Thymus (tissue), 11 donors: ENCODE data around the gene C14orf93. TPM values are rescaled to one million over a fixed set of nuclear protein-coding genes. Genes with fewer than 3 reads are reported as not detected.

Experiments
- DNase-seq, 9 donors: peaks; one replicate each; pipeline ENCODE4 v3.0.0-alpha.2; 2013; ENCODE audit warnings: low spot score in 9 of 9, low read depth in 6 of 9, missing footprints in 1 of 9
- H3K27ac ChIP-seq, 2 donors: one replicate each; pipeline ENCODE4 v1.5.1; 2013; ENCODE audit warnings: control low read depth in 1 of 2, low read depth in 1 of 2, low read length in 1 of 2, mild to moderate bottlenecking in 1 of 2, moderate library complexity in 1 of 2
- H3K27me3 ChIP-seq, 2 donors: one replicate each; pipeline ENCODE4 v1.5.1; 2013; ENCODE audit warnings: low read length in 1 of 2; ENCODE audit not compliant: control insufficient read depth in 2 of 2, insufficient read depth in 1 of 2
- H3K36me3 ChIP-seq, 2 donors: one replicate each; pipeline ENCODE4 v1.5.1; 2013; ENCODE audit warnings: low read length in 1 of 2, mild to moderate bottlenecking in 1 of 2, moderate library complexity in 1 of 2; ENCODE audit not compliant: control insufficient read depth in 2 of 2, insufficient read depth in 2 of 2
- H3K4me1 ChIP-seq, 2 donors: one replicate each; pipeline ENCODE4 v1.5.1; 2013; ENCODE audit warnings: low read length in 2 of 2; ENCODE audit not compliant: control insufficient read depth in 2 of 2, insufficient read depth in 2 of 2
- H3K4me3 ChIP-seq, 2 donors: one replicate each; pipeline ENCODE4 v1.5.1; 2013; ENCODE audit warnings: low read length in 2 of 2, control low read depth in 1 of 2, mild to moderate bottlenecking in 1 of 2
- H3K9me3 ChIP-seq, 2 donors: one replicate each; pipeline ENCODE4 v1.5.1; 2013; ENCODE audit warnings: low read length in 1 of 2, mild to moderate bottlenecking in 1 of 2; ENCODE audit not compliant: control insufficient read depth in 2 of 2, insufficient read depth in 1 of 2
- WGBS: extraction: QIAGEN DNeasy Blood & Tissue Kit; methylation state at CpG from one replicate; pipeline ENCODE4 v1.1.7; 2013; 5-methylcytosine and 5-hydroxymethylcytosine counted together
- polyA plus RNA-seq: library from polyadenylated mRNA; stranded (reverse); fragments of 200-250 nt; gene quantifications from one replicate; pipeline ENCODE4 v1.2.3, GENCODE V29; 2013
- total RNA-seq: library from RNA; stranded (reverse); fragments of 120-200 nt; gene quantifications from one replicate; pipeline ENCODE4 v1.2.4, GENCODE V29; 2013
- donor health status: healthy.

The C14orf93 gene
- total and polyA plus RNA-seq, 2 donors = 17.5 to 23.8 TPM

GRCh38 chr14:23047034-23047634 lies 37.2 kb upstream of the C14orf93 start:
- H3K27ac ChIP-seq = peak overlapping the region in 1 of 2 donors; percentile 32
- no peak for DNase-seq
- peaks cover 0 to 4% of the 10 kb centered on the region in 2 donors for H3K4me1 ChIP-seq
- H3K9me3 ChIP-seq = peaks cover 0 to 4% of the 10 kb centered on the region in 2 donors
- H3K27me3 ChIP-seq = peaks cover 0 to 10% of the 10 kb centered on the region in 2 donors
- 90% methylated on average over 6 of the region's 6 CpGs for WGBS
- no peak overlapping the region for H3K4me3 ChIP-seq
- H3K36me3 ChIP-seq = peaks cover 4 to 13% of the 10 kb centered on the region in 2 donors

DNA sequence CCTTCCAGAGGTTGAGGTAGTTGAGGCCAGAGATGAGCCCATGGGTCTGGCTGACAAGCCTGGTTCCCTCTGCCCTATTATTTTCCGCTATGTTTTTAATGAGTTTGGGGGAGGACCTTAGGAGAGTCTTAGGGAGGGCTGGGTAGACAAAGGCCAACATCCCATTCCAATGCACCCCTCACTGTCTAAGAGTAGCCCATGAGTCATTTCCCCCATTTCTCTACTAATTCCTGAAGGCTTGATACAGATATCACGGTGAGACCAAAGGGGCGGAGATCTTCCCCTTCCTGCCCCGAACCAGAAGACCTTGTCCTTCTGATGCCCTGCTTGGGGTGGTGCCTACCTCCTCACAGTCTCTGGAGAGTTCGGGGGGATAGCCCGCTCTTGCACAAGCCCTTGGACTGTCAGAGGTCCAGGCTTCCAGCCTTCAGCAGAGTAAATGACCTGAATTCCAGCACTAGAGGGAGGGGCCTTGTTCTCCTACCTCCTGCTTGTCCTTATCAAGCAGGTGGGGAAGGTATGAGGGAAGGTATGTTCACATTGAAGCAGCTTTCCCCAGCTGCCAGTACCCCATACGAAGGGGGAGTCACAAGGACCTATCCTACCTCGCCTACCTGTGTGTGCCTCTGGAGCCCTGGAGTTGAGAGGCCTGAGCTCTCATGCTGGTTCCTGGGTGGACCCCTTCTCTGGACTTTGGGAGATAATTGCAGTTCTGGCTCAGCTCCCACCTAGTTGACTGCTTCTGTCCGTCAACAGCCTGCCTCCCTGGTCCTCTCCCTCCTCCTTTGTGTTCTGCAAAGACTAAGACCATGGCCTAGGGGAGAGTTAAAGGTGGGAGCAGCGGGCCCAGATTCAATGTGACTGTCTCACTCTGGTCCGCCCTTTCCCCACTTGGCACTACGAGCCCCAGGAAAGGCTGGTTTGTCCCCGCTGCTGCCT lies 35.7 kb upstream of the C14orf93 start:
- no peak for DNase-seq
- Histone ChIP-seq H3K4me3 (peak overlapping the region in 1 of 2 donors; percentile 35), H3K27me3 (peaks cover 0 to 10% of the 10 kb centered on the region in 2 donors), H3K4me1 (no peaks in the 10 kb centered on the region), H3K36me3 (peaks cover 4 to 11% of the 10 kb centered on the region in 2 donors), H3K27ac (no peak overlapping the region), H3K9me3 (peaks cover 0 to 4% of the 10 kb centered on the region in 2 donors)
- 93% methylated on average over 13 of the region's 13 CpGs for WGBS

GRCh38 chr14:23044840-23045239 lies 34.9 kb upstream of the C14orf93 start:
- Histone ChIP-seq H3K27ac (no peak overlapping the region), H3K9me3 (peaks cover 0 to 4% of the 10 kb centered on the region in 2 donors), H3K4me3 (peak overlapping the region in 1 of 2 donors; percentile 35), H3K27me3 (peaks cover 0 to 10% of the 10 kb centered on the region in 2 donors), H3K4me1 (no peaks in the 10 kb centered on the region), H3K36me3 (peaks cover 4 to 11% of the 10 kb centered on the region in 2 donors)
- no peak for DNase-seq
- WGBS = 93% methylated on average over 8 of the region's 8 CpGs

DNA sequence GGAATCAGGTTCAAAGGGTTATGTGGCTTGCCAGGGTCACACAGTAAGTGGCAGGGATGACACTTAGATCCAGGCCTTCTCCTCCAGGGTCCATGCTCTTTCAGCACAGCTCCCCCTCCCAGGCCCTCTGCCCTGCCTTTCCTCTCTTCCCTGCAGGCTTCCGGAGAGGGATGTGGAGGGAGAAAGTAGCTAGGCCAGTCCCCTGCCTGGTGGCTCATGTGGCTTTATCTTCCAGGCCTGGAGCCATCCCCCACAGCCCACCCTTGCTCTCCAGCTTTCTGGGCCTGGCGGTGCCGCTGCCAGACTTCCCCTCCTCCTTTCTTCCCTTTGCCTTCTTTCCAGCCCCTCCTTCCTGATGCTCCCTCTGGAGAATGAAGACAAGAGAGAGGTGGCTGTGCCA lies 33.8 kb upstream of the C14orf93 start:
- H3K9me3 ChIP-seq = peaks cover 0 to 4% of the 10 kb centered on the region in 2 donors
- 98% methylated on average over 3 of the region's 3 CpGs for WGBS
- peak overlapping the region in 1 of 2 donors; percentile 35 for H3K4me3 ChIP-seq
- peak overlapping the region in 1 of 2 donors; percentile 55 for H3K27ac ChIP-seq
- H3K27me3 ChIP-seq = peaks cover 0 to 10% of the 10 kb centered on the region in 2 donors
- no peaks in the 10 kb centered on the region for H3K36me3 ChIP-seq
- DNase-seq = no peak
- no peaks in the 10 kb centered on the region for H3K4me1 ChIP-seq

GRCh38 chr14:23043145-23043544 lies 33.2 kb upstream of the C14orf93 start:
- WGBS = 97% methylated on average over 6 of the region's 6 CpGs
- no peak for DNase-seq
- peak overlapping the region in 1 of 2 donors; percentile 35 for H3K4me3 ChIP-seq
- H3K4me1 ChIP-seq = no peaks in the 10 kb centered on the region
- peaks cover 0 to under 1% of the 10 kb centered on the region in 2 donors for H3K9me3 ChIP-seq
- no peaks in the 10 kb centered on the region for H3K36me3 ChIP-seq
- peaks cover 0 to 8% of the 10 kb centered on the region in 2 donors for H3K27me3 ChIP-seq
- peak overlapping the region in 1 of 2 donors; percentile 55 for H3K27ac ChIP-seq

DNA sequence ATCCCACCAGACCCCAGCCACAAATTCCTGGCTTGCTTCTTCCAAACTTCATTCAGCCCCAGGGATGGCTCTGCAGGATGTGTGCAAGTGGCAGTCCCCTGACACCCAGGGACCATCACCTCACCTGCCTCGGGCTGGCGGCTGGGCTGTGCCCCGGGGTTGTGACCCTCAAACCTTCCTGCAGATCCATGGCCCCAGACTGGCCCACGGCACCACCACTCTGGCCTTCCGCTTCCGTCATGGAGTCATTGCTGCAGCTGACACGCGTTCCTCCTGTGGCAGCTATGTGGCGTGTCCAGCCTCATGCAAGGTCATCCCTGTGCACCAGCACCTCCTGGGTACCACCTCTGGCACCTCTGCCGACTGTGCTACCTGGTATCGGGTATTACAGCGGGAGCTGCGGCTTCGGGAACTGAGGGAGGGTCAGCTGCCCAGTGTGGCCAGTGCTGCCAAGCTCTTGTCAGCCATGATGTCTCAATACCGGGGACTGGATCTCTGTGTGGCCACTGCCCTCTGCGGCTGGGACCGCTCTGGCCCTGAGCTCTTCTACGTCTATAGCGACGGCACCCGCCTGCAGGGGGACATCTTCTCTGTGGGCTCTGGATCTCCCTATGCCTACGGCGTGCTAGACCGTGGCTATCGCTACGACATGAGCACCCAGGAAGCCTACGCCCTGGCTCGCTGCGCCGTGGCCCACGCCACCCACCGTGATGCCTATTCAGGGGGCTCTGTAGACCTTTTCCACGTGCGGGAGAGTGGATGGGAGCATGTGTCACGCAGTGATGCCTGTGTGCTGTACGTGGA lies 32.4 kb upstream of the C14orf93 start, which contains the start of gene PSMB11:
Gene PSMB11, plus strand, starts transcription at position 51 of the 804 bp plus-strand sequence. Its CDS starts 14 bp downstream, at position 65.
- Histone ChIP-seq H3K27ac (peak within 1 kb of the TSS in 1 of 2 donors; percentile 55), H3K4me1 (no peaks in the 10 kb centered on the region), H3K4me3 (peak within 1 kb of the TSS in 1 of 2 donors; percentile 35), H3K9me3 (no peaks in the 10 kb centered on the region), H3K27me3 (peaks cover 0 to 4% of the 10 kb centered on the region in 2 donors), H3K36me3 (no peaks in the 10 kb centered on the region)
- 96% methylated on average over 36 of the region's 36 CpGs for WGBS
- no peak for DNase-seq

GRCh38 chr14:23041729-23042128 lies 31.8 kb upstream of the C14orf93 start:
- Histone ChIP-seq H3K27me3 (no peaks in the 10 kb centered on the region), H3K4me3 (no peak overlapping the region), H3K4me1 (no peaks in the 10 kb centered on the region), H3K27ac (peak overlapping the region in 1 of 2 donors; percentile 7), H3K36me3 (no peaks in the 10 kb centered on the region), H3K9me3 (no peaks in the 10 kb centered on the region)
- 88% methylated on average over 8 of the region's 8 CpGs for WGBS
- DNase-seq = no peak

GRCh38 chr14:23040100-23040499 lies 30.2 kb upstream of the C14orf93 start:
- peaks cover 0 to 1% of the 10 kb centered on the region in 2 donors for H3K4me1 ChIP-seq
- WGBS = 97% methylated on average over 4 of the region's 4 CpGs
- H3K9me3 ChIP-seq = no peaks in the 10 kb centered on the region
- DNase-seq = no peak
- H3K27me3 ChIP-seq = no peaks in the 10 kb centered on the region
- H3K27ac ChIP-seq = no peak overlapping the region
- no peak overlapping the region for H3K4me3 ChIP-seq
- H3K36me3 ChIP-seq = no peaks in the 10 kb centered on the region
